NCI-H1694 treated with DMSO at 0.1 percent for 48 hours (cell line): Measurements from ENCODE around the gene TBR1.

Experiments used
- DNase-seq: peaks from one replicate; lab custom pipeline; 2025; lab: John Stamatoyannopoulos, UW

Gene TBR1

DNA sequence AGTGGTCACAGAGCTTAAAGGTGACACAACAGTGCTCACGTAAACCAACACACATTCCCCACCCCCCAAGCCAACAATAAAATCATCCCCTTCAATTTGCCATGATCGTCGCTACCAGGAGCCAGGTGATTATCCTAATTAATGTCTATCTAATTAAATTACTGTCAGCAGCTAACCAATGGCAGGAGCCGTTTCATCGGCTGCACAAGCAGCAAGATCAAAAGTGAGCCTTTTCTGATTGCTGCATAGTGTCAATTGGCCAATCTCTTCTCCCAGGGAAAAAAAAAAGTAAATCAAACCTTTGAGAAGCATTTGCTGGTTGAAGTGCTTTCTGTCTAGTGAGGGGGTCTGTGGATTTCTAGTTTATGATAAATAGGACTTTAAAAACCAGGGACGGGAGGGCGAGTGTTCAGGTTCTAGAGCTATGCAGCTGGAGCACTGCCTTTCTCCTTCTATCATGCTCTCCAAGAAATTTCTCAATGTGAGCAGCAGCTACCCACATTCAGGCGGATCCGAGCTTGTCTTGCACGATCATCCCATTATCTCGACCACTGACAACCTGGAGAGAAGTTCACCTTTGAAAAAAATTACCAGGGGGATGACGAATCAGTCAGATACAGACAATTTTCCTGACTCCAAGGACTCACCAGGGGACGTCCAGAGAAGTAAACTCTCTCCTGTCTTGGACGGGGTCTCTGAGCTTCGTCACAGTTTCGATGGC is at the start of gene TBR1:
TSS of gene TBR1 (plus strand) at position 311 of the 721 bp plus-strand sequence. CDS start at position 425, 114 bp downstream.
- DNase-seq = no peak

DNA sequence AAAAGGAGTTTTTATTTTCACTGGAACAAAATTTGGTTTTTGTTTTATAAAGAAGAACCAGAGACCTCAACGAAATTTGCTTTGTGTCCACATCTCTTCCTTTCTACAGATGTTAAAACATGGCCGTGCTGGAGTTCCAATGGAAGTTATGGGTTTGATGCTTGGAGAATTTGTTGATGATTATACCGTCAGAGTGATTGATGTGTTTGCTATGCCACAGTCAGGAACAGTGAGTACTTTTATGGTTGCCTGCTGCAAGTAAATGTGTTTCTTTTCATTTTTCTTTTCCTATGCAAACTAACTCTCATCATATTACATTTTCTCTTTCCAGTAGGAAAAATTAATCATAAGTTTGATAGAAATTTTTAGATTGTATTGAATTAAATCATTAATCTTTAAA is 48.4 kb upstream of the TBR1 start:
- no peak for DNase-seq

DNA sequence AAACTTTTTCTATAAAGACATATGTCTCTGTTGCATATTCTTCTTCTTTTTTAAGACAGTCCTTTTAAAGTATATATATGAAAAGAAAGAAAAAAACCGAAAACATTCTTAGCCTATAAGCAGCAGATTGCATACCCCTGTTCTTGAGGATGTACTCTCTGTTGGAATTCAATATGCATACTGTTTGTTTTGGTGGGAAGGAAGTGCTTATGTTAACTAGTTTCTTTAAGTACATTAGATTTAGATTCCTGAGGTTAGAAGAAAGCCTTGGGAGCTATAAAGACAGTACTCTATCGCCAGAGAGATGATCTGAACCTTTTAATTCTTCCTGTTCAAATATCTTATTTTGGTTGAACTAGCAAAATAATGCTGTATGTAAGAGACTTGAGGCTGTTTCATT is 46.8 kb upstream of the TBR1 start:
- no peak for DNase-seq

- DNase-seq = no peak
Measured at GRCh38 chr2:161370981-161371380, 45.1 kb upstream of the TBR1 start.

GRCh38 chr2:161371869-161372268 is 44.2 kb upstream of the TBR1 start:
- no peak for DNase-seq

DNA sequence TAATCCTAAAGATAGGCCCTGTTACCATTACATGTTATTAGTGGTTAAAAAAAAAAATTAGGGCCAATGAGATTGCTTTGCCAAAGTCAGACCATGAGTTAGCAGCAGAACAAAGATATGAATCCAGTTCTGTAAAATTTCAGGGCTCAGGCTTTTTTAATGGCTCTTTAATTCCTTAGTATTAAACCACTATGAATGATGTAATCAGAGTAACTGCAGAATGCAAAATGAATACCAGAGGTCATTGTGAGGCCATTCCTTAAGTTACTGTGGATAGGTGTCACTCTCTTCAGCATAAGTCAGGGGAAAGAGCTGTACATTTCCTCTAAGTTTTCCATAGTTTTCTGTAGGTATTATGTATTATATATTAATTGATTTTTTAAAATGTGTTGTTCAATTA is 42.2 kb upstream of the TBR1 start:
- DNase-seq = no peak

- no peak for DNase-seq
Measured at GRCh38 chr2:161374446-161374845, 41.7 kb upstream of the TBR1 start.

- no peak for DNase-seq
Measured at GRCh38 chr2:161379740-161380139, 36.4 kb upstream of the TBR1 start.

GRCh38 chr2:161381546-161381945 is 34.6 kb upstream of the TBR1 start:
- no peak for DNase-seq

DNA sequence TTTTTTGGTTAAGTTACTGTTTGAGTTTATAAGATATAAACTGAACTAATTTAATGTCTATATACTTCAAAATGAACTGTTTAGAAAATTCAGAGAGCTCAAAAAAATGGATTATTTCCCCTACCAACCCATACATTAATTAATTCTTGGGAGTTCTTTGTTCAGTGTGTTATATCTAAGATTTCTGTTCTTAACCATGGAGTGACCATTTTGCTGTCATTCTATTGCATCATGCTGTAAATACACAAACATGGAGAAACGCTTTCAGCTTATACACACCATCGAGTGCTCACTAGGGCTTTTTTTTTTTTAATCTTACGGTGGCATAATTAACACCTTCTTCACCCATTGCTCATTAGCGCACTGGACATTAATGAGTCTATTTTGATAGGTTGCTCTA is 33.4 kb upstream of the TBR1 start:
- DNase-seq = no peak

DNA sequence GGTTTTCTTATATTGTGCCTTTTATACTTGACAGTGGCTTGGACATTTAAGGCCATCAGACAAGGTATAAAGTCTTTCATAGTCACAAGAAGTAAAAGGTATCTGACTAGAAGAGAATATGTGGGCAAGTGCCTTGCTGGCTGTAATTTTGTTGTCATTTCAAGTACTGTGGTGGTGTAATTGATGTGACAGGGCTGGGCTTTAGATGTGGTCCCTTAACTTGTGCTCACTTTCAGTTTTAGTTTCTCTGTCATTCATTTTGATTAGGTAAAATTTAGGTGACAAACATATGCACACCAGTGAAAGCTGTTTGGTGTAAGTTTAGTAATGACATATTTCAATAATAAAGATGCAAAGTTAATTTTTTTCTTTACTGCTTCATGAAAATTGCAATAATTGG is 31.2 kb upstream of the TBR1 start:
- DNase-seq = no peak

- no peak for DNase-seq
Measured at GRCh38 chr2:161386228-161386824, 29.8 kb upstream of the TBR1 start.

GRCh38 chr2:161388146-161388779 is 27.8 kb upstream of the TBR1 start:
- no peak for DNase-seq

- no peak for DNase-seq
Measured at GRCh38 chr2:161391737-161392506, 24.2 kb upstream of the TBR1 start.

- no peak for DNase-seq
Measured at GRCh38 chr2:161400076-161400475, 16.0 kb upstream of the TBR1 start.

DNA sequence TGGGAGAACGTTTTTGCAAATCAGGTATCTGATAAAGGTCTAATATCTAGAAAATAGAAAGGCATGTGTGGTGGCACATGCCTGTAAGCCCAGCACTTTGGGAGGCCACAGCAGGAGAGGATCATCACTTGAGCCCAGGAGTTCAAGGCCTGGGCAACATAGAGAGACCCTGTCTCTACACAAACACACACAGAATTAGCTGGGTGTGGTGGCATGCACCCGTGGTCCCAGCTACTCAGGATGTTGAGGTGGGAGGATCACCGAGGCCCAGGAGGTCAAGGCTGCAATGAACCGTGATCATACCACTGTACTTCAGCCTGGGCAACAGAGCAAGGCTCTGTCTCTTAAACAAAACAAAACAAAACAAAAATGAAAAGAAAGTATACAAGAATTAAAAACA is 13.8 kb upstream of the TBR1 start:
- no peak for DNase-seq

GRCh38 chr2:161406316-161406715 is 9.8 kb upstream of the TBR1 start:
- no peak for DNase-seq

DNA sequence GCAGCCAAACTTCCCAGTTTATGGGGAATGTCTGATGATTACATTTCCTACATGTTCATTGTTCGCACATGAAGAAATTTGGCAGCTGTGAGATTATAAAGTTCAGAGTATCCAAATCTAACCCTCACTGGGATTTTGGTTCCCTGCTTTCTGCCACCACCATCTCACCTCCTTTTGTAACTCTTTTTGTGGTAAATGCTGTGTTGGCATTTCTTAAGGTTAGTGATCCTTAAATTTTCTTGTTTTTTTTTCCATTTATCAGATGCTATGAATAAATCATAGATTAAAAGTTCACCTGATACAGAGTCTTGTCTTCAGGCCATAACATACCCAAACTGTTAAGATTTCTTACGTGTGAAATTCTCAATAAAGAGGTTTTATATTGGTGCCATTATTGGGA is 8.5 kb upstream of the TBR1 start:
- no peak for DNase-seq

GRCh38 chr2:161409308-161409907 is 6.7 kb upstream of the TBR1 start:
- DNase-seq = no peak

GRCh38 chr2:161412346-161412745 is 3.8 kb upstream of the TBR1 start:
- DNase-seq = no peak

- no peak for DNase-seq
Measured at GRCh38 chr2:161414042-161415033, 1.8 kb upstream of the TBR1 start.
